Fibroblast of skin of back (primary cell): ENCODE measurements around the gene UBE2QL1.

Experiments
- DNase-seq: peaks from one replicate; pipeline ENCODE4 v3.0.0-alpha.2; 2013

The UBE2QL1 gene

DNA sequence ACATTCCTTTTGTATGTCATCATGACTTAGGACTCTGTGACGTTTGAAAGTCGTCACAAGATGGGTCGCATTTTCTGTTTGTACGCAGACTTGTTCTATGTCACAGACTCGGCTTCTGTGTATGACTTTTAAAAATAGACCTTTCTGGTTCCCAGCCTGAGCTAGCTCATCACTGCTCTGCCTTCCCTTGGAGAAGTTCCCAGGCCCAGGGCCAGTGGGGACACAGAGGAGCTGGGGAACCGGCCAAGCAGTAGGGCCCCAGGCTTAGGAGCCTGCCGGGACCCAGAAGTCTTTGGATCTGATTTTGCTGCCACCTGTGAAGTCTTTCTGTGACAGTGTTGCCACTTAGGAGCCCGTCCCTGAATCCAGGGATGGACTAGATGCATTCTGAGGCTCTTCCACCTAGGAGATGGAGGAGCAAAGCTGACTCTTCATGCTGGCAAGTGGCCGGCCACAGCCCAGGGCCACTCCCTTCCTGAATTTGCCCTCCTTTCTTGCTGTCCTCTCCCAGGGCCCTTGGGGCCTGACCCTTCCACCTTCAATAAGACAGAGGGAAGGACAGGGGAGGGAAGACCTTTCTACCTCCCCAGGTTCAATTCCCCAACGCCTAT, 18.1 kb upstream of the UBE2QL1 start:
- no peak for DNase-seq

GRCh38 chr5:6431214-6432195, 17.2 kb upstream of the UBE2QL1 start:
- no peak for DNase-seq

GRCh38 chr5:6432206-6432605, 16.5 kb upstream of the UBE2QL1 start:
- no peak for DNase-seq

GRCh38 chr5:6434731-6435130, 13.9 kb upstream of the UBE2QL1 start:
- no peak for DNase-seq

GRCh38 chr5:6435356-6435755, 13.3 kb upstream of the UBE2QL1 start:
- DNase-seq, result no peak

- DNase-seq, result peak; percentile 22
Observed at GRCh38 chr5:6436715-6437331, 11.8 kb upstream of the UBE2QL1 start.

DNA sequence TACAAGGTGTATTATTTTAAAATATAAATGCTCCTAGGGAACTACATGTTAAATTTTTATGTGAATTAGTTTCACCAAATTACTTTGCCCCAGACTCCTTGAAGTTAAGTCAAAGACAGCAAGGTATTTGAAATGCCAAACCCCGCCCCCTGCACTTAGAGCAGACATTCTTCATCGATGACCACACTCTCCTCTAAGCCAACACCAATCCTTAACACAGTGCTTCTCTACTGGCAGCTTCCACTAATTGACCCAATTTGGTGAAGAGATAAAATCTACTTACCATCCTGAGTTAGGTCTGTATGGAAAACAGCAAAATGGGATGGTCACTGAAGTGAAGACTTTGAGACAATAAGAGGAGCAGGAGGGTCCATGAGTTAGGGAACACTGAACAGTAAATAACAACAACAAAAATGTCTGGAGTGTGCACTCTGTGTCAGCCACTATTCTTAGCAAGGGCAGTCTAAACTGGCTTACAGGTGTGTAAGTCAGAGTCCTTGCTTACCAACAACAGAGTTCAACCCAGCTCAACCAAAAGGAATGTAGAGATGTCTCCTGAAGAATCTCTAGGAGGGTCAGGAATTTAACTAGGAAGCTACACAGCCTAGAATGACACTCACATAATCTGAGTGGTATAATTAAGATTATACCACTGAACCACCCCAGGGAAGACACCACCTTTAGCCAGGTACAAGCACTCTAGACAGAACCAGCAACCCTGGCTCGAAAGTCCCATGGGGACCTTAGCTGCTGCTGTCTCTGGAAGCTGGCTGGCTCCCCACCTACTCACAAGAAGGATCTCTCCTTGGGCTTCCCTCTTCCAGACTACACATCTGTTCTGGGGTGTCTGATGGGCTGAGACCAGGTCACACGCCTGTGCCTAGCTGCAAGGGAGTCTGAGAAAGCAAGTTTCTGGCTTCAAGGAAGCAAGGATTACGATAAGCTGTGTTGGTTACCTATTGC, 8.8 kb upstream of the UBE2QL1 start:
- DNase-seq, result no peak

DNA sequence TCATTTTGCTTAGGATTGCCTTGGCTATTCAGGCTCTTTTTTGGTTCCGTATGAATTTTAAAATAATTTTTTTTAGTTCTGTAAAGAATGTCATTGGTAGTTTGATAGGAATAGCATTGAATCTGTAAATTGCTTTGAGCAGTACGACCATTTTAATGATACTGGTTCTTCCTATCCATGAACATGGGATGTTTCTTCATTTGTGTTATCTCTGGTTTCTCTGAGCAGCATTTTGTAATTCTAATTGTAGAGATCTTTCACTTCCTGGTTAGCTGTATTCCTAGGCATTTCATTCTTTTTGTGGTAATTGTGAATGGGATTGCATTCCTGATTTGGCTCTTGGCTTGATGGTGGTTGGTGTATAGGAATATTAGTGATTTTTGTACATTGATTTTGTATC, 6.3 kb upstream of the UBE2QL1 start:
- DNase-seq, result no peak

GRCh38 chr5:6443326-6443725, 5.3 kb upstream of the UBE2QL1 start:
- DNase-seq, result no peak

DNA sequence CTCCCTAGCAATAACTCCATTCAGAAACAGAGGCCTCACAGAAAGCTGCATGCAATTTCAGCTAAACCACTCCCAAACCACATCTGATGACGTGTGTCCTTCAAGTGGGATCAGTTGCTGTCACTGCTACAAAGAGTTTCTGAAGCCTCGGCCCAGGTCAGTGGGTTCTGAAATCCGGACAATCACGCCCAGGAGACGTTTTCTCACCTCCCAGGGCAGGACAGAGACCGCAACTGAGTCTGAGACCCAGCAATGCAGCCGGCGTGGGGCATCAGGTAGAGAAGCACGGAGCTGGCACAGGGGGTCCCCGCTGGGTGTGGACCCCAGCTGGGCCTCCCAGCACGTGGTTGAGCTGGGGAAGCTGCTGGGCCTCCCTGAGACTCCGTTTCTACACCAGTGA, 2.6 kb upstream of the UBE2QL1 start:
- DNase-seq, result no peak

GRCh38 chr5:6446626-6447309, 1.9 kb upstream of the UBE2QL1 start:
- no peak for DNase-seq

DNA sequence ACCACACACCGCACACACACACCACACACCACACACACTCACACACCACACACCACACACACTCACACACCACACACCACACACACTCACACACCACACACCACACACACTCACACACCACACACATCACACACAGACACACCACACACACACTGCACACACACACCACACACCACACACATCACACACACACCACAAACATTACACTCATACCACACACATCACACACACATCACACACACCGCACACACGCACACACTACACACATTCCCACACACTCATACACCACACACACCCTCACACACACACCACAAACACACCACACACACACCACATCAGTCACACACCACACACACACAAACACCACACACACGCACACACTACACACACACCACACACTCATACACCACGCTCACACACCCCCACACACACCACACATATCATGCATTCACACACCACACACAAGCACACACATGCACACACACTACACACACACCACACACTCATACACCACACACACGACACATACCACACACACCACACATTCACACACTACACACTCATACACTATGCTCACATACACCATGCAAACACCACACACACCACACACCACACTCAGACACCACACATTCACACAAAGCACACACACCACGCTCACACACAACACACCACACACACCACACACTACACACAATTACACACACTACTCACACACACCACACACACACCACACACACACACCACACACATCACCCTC, 1.1 kb upstream of the UBE2QL1 start:
- no peak for DNase-seq

DNA sequence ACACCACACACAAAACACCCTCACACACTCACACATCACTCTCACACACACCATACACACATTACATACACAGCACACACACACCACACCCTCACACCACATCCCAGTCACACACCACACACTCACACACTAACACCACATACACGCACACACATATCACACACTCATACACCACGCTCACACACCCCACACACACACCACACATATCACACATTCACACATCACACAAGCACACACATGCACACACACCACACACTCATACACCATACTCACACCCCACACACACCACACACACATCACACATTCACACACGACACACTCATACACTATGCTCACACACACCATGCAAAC, 543 bp upstream of the UBE2QL1 start:
- no peak for DNase-seq

DNA sequence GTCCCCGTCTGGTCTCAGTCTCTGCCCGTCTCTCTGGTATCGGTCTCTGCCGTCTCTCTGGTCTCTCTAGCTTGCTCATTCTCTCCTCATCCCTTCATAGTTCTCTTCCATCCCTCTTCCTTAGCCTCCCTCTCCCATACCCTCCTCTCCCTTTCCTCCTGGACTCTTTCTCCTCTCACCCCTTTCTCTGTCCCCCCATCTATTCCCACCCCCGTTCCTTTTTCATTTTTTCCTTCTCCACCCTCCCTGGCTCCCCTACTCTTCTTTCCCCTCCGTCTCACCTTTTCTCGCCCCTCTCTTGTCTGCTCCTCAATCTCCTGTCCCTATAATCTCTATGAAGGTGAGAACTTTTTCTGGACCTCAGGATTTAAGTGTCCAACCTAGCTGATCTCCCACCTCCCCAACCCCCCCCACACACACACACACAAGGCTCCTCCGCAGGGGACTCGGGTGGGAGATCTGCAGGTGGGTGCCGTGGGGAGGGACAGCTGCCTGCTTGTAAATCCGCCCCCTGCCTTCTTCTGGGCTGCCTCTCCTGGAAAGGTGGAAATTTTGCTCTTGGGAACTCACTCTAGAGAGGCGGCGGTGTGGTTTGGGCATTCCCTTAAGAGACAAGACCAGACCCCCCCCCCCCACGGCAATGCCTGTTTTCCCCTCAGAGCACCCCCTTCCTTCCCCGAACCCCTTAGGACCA, 953 bp downstream of the UBE2QL1 start:
- no peak for DNase-seq

- no peak for DNase-seq
Observed at GRCh38 chr5:6450319-6450833, 1.7 kb downstream of the UBE2QL1 start.

- no peak for DNase-seq
Observed at GRCh38 chr5:6452622-6453504, 4.2 kb downstream of the UBE2QL1 start.

DNA sequence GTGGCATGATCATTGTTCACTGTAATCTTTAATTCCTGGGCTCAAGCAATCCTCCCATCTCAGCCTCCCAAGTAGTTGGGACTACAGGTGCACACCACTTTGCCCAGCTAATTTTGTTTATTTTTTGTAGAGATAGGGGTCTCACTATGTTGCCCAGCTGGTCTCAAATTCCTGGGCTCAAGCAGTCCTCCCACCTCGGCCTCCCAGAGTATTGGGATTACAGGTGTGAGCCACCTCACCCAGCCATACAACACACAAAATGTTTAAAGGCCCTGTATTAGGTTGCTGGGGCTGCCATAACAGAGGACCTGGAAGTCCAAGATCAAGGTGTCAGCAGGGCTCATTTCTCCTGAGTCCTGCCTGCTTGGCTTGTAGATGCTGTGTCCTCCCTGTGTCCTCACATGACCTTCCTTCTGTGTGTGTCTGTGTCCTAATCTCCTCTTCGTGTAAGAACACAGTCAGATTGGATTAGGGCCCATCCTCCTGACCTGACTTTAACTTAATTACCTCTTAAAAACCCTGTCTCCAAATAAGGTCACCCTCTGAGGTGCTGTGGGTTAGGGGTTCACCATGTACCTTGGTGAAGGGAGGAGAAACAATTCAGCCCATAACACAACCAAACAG, 5.4 kb downstream of the UBE2QL1 start:
- DNase-seq, result no peak

- DNase-seq, result no peak
Observed at GRCh38 chr5:6454628-6455053, 6.0 kb downstream of the UBE2QL1 start.
